ENCODE results near the gene POU2F2.

Gene POU2F2

GRCh38 chr19:42134535-42135070 is 2.4 kb upstream of the POU2F2 start:
- Histone ChIP-seq H3K4me1 (ENCODE audit: control insufficient read depth in 1 of 2, insufficient read depth in 2 of 2, low read length in 2 of 2) (peaks cover 0 to 13% of the 10 kb centered on the region in 2 donors), H3K4me3 (ENCODE audit: low read depth in 1 of 2, low read length in 2 of 2) (no peak overlapping the region), H3K27ac (ENCODE audit: low read length) (no peak overlapping the region), H3K36me3 (ENCODE audit: control insufficient read depth in 1 of 2, insufficient read depth in 2 of 2, low read length in 2 of 2) (no peaks in the 10 kb centered on the region), H3K27me3 (ENCODE audit: low read depth, low read length) (peaks cover 21% of the 10 kb centered on the region), H3K9me3 (ENCODE audit: control insufficient read depth in 1 of 2, low read length in 2 of 2) (no peaks in the 10 kb centered on the region)

- Histone ChIP-seq H3K27me3 (ENCODE audit: low read depth, low read length) (peaks cover 22% of the 10 kb centered on the region), H3K36me3 (ENCODE audit: control insufficient read depth in 1 of 2, insufficient read depth in 2 of 2, low read length in 2 of 2) (no peaks in the 10 kb centered on the region), H3K9me3 (ENCODE audit: control insufficient read depth in 1 of 2, low read length in 2 of 2) (no peaks in the 10 kb centered on the region), H3K27ac (ENCODE audit: low read length) (no peak overlapping the region), H3K4me3 (ENCODE audit: low read depth in 1 of 2, low read length in 2 of 2) (peak overlapping the region; percentile 50 to 51), H3K4me1 (ENCODE audit: control insufficient read depth in 1 of 2, insufficient read depth in 2 of 2, low read length in 2 of 2) (peaks cover 0 to 13% of the 10 kb centered on the region in 2 donors)
Observed at GRCh38 chr19:42132851-42133528, 744 bp upstream of the POU2F2 start.

- H3K27ac ChIP-seq (ENCODE audit: low read length), result no peak overlapping the region
Observed at GRCh38 chr19:42131149-42132029, 857 bp downstream of the POU2F2 start.

GRCh38 chr19:42130254-42130573 is 2.0 kb downstream of the POU2F2 start:
- Histone ChIP-seq H3K9me3 (ENCODE audit: control insufficient read depth in 1 of 2, low read length in 2 of 2) (no peaks in the 10 kb centered on the region), H3K4me1 (ENCODE audit: control insufficient read depth in 1 of 2, insufficient read depth in 2 of 2, low read length in 2 of 2) (peaks cover 0 to 13% of the 10 kb centered on the region in 2 donors), H3K36me3 (ENCODE audit: control insufficient read depth in 1 of 2, insufficient read depth in 2 of 2, low read length in 2 of 2) (no peaks in the 10 kb centered on the region), H3K4me3 (ENCODE audit: low read depth in 1 of 2, low read length in 2 of 2) (peak overlapping the region in 1 of 2 donors; percentile 13), H3K27ac (ENCODE audit: low read length) (no peak overlapping the region), H3K27me3 (ENCODE audit: low read depth, low read length) (peaks cover 22% of the 10 kb centered on the region)

More at GRCh38 chr19:42131149-42132029, 857 bp downstream of the POU2F2 start:
- H3K36me3 ChIP-seq (ENCODE audit: control insufficient read depth in 1 of 2, insufficient read depth in 2 of 2, low read length in 2 of 2), result no peaks in the 10 kb centered on the region
- no peaks in the 10 kb centered on the region for H3K9me3 ChIP-seq (ENCODE audit: control insufficient read depth in 1 of 2, low read length in 2 of 2)
- H3K4me3 ChIP-seq (ENCODE audit: low read depth in 1 of 2, low read length in 2 of 2), result peak overlapping the region; percentile 50 to 51
- H3K27me3 ChIP-seq (ENCODE audit: low read depth, low read length), result peaks cover 22% of the 10 kb centered on the region
- H3K4me1 ChIP-seq (ENCODE audit: control insufficient read depth in 1 of 2, insufficient read depth in 2 of 2, low read length in 2 of 2), result peaks cover 0 to 13% of the 10 kb centered on the region in 2 donors

GRCh38 chr19:42129399-42130253 is 2.6 kb downstream of the POU2F2 start:
- Histone ChIP-seq H3K4me1 (ENCODE audit: control insufficient read depth in 1 of 2, insufficient read depth in 2 of 2, low read length in 2 of 2) (peaks cover 0 to 13% of the 10 kb centered on the region in 2 donors), H3K4me3 (ENCODE audit: low read depth in 1 of 2, low read length in 2 of 2) (peak overlapping the region in 1 of 2 donors; percentile 13), H3K27me3 (ENCODE audit: low read depth, low read length) (peaks cover 22% of the 10 kb centered on the region), H3K36me3 (ENCODE audit: control insufficient read depth in 1 of 2, insufficient read depth in 2 of 2, low read length in 2 of 2) (no peaks in the 10 kb centered on the region), H3K27ac (ENCODE audit: low read length) (peak overlapping the region; percentile 14), H3K9me3 (ENCODE audit: control insufficient read depth in 1 of 2, low read length in 2 of 2) (no peaks in the 10 kb centered on the region)

GRCh38 chr19:42126574-42126973 is 5.7 kb downstream of the POU2F2 start:
- Histone ChIP-seq H3K27me3 (ENCODE audit: low read depth, low read length) (peaks cover 9% of the 10 kb centered on the region), H3K36me3 (ENCODE audit: control insufficient read depth in 1 of 2, insufficient read depth in 2 of 2, low read length in 2 of 2) (no peaks in the 10 kb centered on the region), H3K9me3 (ENCODE audit: control insufficient read depth in 1 of 2, low read length in 2 of 2) (no peaks in the 10 kb centered on the region), H3K4me3 (ENCODE audit: low read depth in 1 of 2, low read length in 2 of 2) (no peak overlapping the region), H3K27ac (ENCODE audit: low read length) (no peak overlapping the region), H3K4me1 (ENCODE audit: control insufficient read depth in 1 of 2, insufficient read depth in 2 of 2, low read length in 2 of 2) (no peaks in the 10 kb centered on the region)

- Histone ChIP-seq H3K4me3 (ENCODE audit: low read depth in 1 of 2, low read length in 2 of 2) (no peak overlapping the region), H3K9me3 (ENCODE audit: control insufficient read depth in 1 of 2, low read length in 2 of 2) (no peaks in the 10 kb centered on the region), H3K27me3 (ENCODE audit: low read depth, low read length) (peaks cover 3% of the 10 kb centered on the region), H3K36me3 (ENCODE audit: control insufficient read depth in 1 of 2, insufficient read depth in 2 of 2, low read length in 2 of 2) (no peaks in the 10 kb centered on the region), H3K4me1 (ENCODE audit: control insufficient read depth in 1 of 2, insufficient read depth in 2 of 2, low read length in 2 of 2) (no peaks in the 10 kb centered on the region), H3K27ac (ENCODE audit: low read length) (no peak overlapping the region)
Observed at GRCh38 chr19:42125536-42125935, 6.7 kb downstream of the POU2F2 start.

- H3K4me1 ChIP-seq (ENCODE audit: control insufficient read depth in 1 of 2, insufficient read depth in 2 of 2, low read length in 2 of 2), result no peaks in the 10 kb centered on the region
Observed at GRCh38 chr19:42124386-42124901, 7.8 kb downstream of the POU2F2 start.

GRCh38 chr19:42123765-42124164 is 8.5 kb downstream of the POU2F2 start:
- Histone ChIP-seq H3K9me3 (ENCODE audit: control insufficient read depth in 1 of 2, low read length in 2 of 2) (no peaks in the 10 kb centered on the region), H3K36me3 (ENCODE audit: control insufficient read depth in 1 of 2, insufficient read depth in 2 of 2, low read length in 2 of 2) (no peaks in the 10 kb centered on the region), H3K4me1 (ENCODE audit: control insufficient read depth in 1 of 2, insufficient read depth in 2 of 2, low read length in 2 of 2) (no peaks in the 10 kb centered on the region)

More at GRCh38 chr19:42124386-42124901, 7.8 kb downstream of the POU2F2 start:
- Histone ChIP-seq H3K27ac (ENCODE audit: low read length) (no peak overlapping the region), H3K4me3 (ENCODE audit: low read depth in 1 of 2, low read length in 2 of 2) (no peak overlapping the region), H3K36me3 (ENCODE audit: control insufficient read depth in 1 of 2, insufficient read depth in 2 of 2, low read length in 2 of 2) (no peaks in the 10 kb centered on the region), H3K9me3 (ENCODE audit: control insufficient read depth in 1 of 2, low read length in 2 of 2) (no peaks in the 10 kb centered on the region), H3K27me3 (ENCODE audit: low read depth, low read length) (no peaks in the 10 kb centered on the region)

GRCh38 chr19:42122691-42123607 is 9.3 kb downstream of the POU2F2 start:
- no peak overlapping the region for H3K4me3 ChIP-seq (ENCODE audit: low read depth in 1 of 2, low read length in 2 of 2)
- no peaks in the 10 kb centered on the region for H3K36me3 ChIP-seq (ENCODE audit: control insufficient read depth in 1 of 2, insufficient read depth in 2 of 2, low read length in 2 of 2)
- H3K27ac ChIP-seq (ENCODE audit: low read length), result no peak overlapping the region
- H3K9me3 ChIP-seq (ENCODE audit: control insufficient read depth in 1 of 2, low read length in 2 of 2), result no peaks in the 10 kb centered on the region
- no peaks in the 10 kb centered on the region for H3K27me3 ChIP-seq (ENCODE audit: low read depth, low read length)
- no peaks in the 10 kb centered on the region for H3K4me1 ChIP-seq (ENCODE audit: control insufficient read depth in 1 of 2, insufficient read depth in 2 of 2, low read length in 2 of 2)

More at GRCh38 chr19:42123765-42124164, 8.5 kb downstream of the POU2F2 start:
- H3K27ac ChIP-seq (ENCODE audit: low read length), result no peak overlapping the region
- no peaks in the 10 kb centered on the region for H3K27me3 ChIP-seq (ENCODE audit: low read depth, low read length)
- no peak overlapping the region for H3K4me3 ChIP-seq (ENCODE audit: low read depth in 1 of 2, low read length in 2 of 2)
